ENCODE results near the gene SOCS7.

DNA sequence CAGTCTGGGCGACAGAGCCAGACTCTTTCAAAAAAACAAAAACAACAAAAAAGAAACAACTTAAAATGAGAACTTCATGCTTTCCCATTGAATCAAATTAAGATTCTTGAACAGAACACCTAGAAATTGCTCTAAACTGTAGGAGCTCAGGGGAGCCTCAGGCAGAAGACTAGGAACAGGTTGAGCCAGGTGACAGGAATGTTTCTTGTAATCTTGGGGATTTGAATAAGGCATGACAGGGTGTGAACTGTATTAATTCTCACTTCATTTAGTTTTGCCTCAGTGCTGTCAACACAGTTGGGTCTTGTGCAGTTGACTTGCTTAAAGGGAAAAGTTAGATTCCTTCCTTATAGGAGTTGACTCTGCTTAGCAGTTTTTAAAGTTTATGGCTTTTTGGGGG is 27.8 kb downstream of the SOCS7 start:
- TF ChIP-seq EP300 (IDR thresholded peaks at IDR 0.05; ENCODE audit: low read depth): no peak
- no peak for TF ChIP-seq CTCF (IDR thresholded peaks at IDR 0.05)
- TF ChIP-seq POLR2A (IDR thresholded peaks at IDR 0.05): no peak
- no peak for TF ChIP-seq POLR2AphosphoS5 (IDR thresholded peaks at IDR 0.05)

All from transverse colon (tissue), 4 donors.